Nephron (organoid): Measurements from ENCODE around the gene VSIG10L2.

Source experiments
- H3K27ac Mint-ChIP-seq, 3 experiments: 2 replicates each; pipeline ENCODE4 v1.8.0; 2020; ENCODE audit warnings: mixed read lengths in 3 of 3, mild to moderate bottlenecking in 2 of 3, moderate library complexity in 1 of 3
- H3K27me3 Mint-ChIP-seq: 2 replicates; pipeline ENCODE4 v1.8.0; 2021; ENCODE audit warnings: low read depth, mild to moderate bottlenecking, moderate library complexity, mixed read lengths
- H3K36me3 Mint-ChIP-seq: 2 replicates; pipeline ENCODE4 v1.8.0; 2020; ENCODE audit warnings: low read depth, mixed read lengths
- H3K4me1 Mint-ChIP-seq: 2 replicates; pipeline ENCODE4 v1.8.0; 2020; ENCODE audit warnings: mixed read lengths
- H3K4me3 Mint-ChIP-seq, 3 experiments: 2 replicates each; pipeline ENCODE4 v1.8.0; 2020; ENCODE audit warnings: mild to moderate bottlenecking in 3 of 3, mixed read lengths in 3 of 3, moderate library complexity in 2 of 3
- H3K9me3 Mint-ChIP-seq: 2 replicates; pipeline ENCODE4 v1.8.0; 2020; ENCODE audit warnings: mixed read lengths
- CTCF ChIP-seq, 3 experiments: fragments of 200-600 bp; sonication (generic); IDR thresholded peaks; one replicate each; pipeline ENCODE4 v1.5.0; 2021; ENCODE audit warnings: antibody characterized with exemption in 3 of 3; ENCODE audit not compliant: unreplicated experiment in 3 of 3

The VSIG10L2 gene

GRCh38 chr11:125959511-125959910, 13.7 kb downstream of the VSIG10L2 start:
- TF ChIP-seq CTCF (IDR thresholded peaks at IDR 0.05; ENCODE audit: unreplicated experiment in 3 of 3) = no peak
- Mint-ChIP-seq H3K4me3 (no peak overlapping the region), H3K4me1 (peaks cover 24% of the 10 kb centered on the region), H3K36me3 (peaks cover 78% of the 10 kb centered on the region), H3K27me3 (no peaks in the 10 kb centered on the region), H3K27ac (no peak overlapping the region), H3K9me3 (peaks cover 10% of the 10 kb centered on the region)

GRCh38 chr11:125959931-125960330, 14.1 kb downstream of the VSIG10L2 start:
- H3K27ac Mint-ChIP-seq = no peak overlapping the region
- no peak for TF ChIP-seq CTCF (IDR thresholded peaks at IDR 0.05; ENCODE audit: unreplicated experiment in 3 of 3)
- H3K4me3 Mint-ChIP-seq = no peak overlapping the region
- H3K36me3 Mint-ChIP-seq = peaks cover 80% of the 10 kb centered on the region
- peaks cover 10% of the 10 kb centered on the region for H3K9me3 Mint-ChIP-seq
- no peaks in the 10 kb centered on the region for H3K27me3 Mint-ChIP-seq
- peaks cover 24% of the 10 kb centered on the region for H3K4me1 Mint-ChIP-seq

DNA sequence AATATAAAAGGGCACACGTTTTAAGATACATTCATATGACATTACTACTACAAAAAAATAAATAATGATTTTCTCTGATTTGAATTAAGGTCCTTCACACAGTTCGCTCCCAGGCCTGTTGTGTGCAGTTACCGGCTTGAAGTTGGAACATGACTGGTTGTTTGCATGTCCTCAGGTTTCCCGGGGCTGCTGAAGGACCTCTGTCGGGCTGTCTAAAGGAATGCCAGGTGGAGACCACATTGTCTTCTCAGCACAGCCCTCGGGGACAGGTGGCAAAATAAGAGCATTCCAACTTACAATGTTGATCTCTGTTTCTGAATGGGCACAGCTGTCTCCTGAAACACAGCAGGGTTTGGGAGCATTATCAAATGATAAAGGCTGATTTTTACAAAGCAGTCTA, 14.9 kb downstream of the VSIG10L2 start:
- no peak for TF ChIP-seq CTCF (IDR thresholded peaks at IDR 0.05; ENCODE audit: unreplicated experiment in 3 of 3)
- Mint-ChIP-seq H3K9me3 (peaks cover 10% of the 10 kb centered on the region), H3K36me3 (peaks cover 83% of the 10 kb centered on the region), H3K27ac (peak overlapping the region in 2 of 3 experiments; percentile 51 to 66), H3K4me3 (no peak overlapping the region), H3K4me1 (peaks cover 22% of the 10 kb centered on the region), H3K27me3 (no peaks in the 10 kb centered on the region)

GRCh38 chr11:125967515-125967914, 21.7 kb downstream of the VSIG10L2 start:
- peaks cover 78% of the 10 kb centered on the region for H3K36me3 Mint-ChIP-seq
- peaks cover 5% of the 10 kb centered on the region for H3K9me3 Mint-ChIP-seq
- no peak for TF ChIP-seq CTCF (IDR thresholded peaks at IDR 0.05; ENCODE audit: unreplicated experiment in 3 of 3)
- peaks cover 10% of the 10 kb centered on the region for H3K4me1 Mint-ChIP-seq
- no peak overlapping the region for H3K4me3 Mint-ChIP-seq
- no peak overlapping the region for H3K27ac Mint-ChIP-seq
- H3K27me3 Mint-ChIP-seq = no peaks in the 10 kb centered on the region

- Mint-ChIP-seq H3K4me3 (no peak overlapping the region), H3K27ac (no peak overlapping the region), H3K27me3 (no peaks in the 10 kb centered on the region), H3K36me3 (peaks cover 76% of the 10 kb centered on the region), H3K9me3 (no peaks in the 10 kb centered on the region), H3K4me1 (peaks cover 10% of the 10 kb centered on the region)
- no peak for TF ChIP-seq CTCF (IDR thresholded peaks at IDR 0.05; ENCODE audit: unreplicated experiment in 3 of 3)
Measured at GRCh38 chr11:125968354-125968753, 22.5 kb downstream of the VSIG10L2 start.

- Mint-ChIP-seq H3K9me3 (no peaks in the 10 kb centered on the region), H3K4me1 (peaks cover 10% of the 10 kb centered on the region), H3K27ac (peak overlapping the region; percentile 6 to 41 (median 29)), H3K36me3 (peaks cover 59% of the 10 kb centered on the region), H3K27me3 (no peaks in the 10 kb centered on the region), H3K4me3 (no peak overlapping the region)
- peak in 1 of 3 experiments; percentile 17 for TF ChIP-seq CTCF (IDR thresholded peaks at IDR 0.05; ENCODE audit: unreplicated experiment in 3 of 3)
Measured at GRCh38 chr11:125971618-125972017, 25.8 kb downstream of the VSIG10L2 start.
